Measurements from ENCODE around the gene PSMD7.

Gene PSMD7

GRCh38 chr16:74296432-74297144 lies at the start of gene PSMD7:
PSMD7 (plus strand) TSS chr16:74296814; CDS start chr16:74296915, 101 bp downstream.
- DNase-seq, result peak; percentile 81

DNA sequence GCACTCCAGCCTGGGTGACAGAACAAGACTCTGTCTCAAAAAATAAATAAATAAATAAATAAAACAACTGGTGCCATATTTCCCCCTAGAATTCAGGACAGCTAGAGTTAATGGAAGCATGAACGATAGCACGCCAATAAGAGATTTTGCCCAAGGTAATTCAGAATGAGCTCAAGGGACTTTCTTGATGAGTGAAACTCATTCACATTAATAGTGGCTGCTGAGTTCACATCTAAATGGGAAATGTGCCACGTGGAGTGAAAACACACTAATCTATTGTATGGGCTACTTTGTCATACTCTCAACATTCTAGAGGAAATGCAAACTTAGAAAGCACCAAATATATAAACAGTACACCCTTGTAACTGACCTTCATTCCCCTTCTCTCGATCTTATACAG lies 47.4 kb upstream of the PSMD7 start:
- no peak for DNase-seq

DNA sequence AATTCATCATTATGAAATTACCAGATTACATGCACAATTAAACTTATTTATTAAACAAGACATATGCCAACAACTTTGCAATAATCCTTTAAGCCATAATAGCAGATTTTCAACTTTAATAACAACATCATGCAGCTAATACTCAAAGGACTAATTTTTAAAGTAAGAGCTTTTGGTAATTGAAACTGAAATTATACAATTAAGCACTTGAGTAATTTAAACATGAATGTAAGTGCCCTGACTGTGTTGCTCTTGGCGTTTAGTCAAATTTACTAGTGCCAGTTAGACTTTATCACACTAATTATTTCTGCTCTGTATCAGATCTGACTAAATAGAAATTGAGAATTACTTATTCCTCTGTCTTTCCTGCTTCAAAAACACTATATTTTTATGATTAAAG lies 46.8 kb upstream of the PSMD7 start:
- DNase-seq, result no peak

DNA sequence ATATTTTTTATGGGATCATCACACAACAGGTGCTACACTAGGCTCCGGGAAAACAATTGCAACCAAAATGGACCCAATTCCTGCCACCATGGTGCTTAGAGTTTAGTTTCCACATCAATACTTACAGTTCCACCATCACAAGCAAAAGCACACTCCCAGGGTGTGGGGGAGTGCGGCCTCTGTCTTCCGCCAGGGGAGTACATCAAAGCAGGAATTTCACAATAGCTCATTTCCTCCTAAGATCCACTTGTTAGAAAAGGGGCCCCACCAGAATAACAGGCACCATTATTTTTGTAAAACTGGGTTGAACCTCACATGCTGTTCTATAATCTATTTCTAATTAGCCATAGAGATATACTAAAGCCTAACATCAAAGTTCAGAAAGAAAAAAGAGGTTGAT lies 44.3 kb upstream of the PSMD7 start:
- no peak for DNase-seq

- DNase-seq, result no peak
These were observed 43.3 kb upstream of the PSMD7 start for GRCh38 chr16:74253161-74253938.

GRCh38 chr16:74257061-74257460 lies 39.6 kb upstream of the PSMD7 start:
- no peak for DNase-seq

DNA sequence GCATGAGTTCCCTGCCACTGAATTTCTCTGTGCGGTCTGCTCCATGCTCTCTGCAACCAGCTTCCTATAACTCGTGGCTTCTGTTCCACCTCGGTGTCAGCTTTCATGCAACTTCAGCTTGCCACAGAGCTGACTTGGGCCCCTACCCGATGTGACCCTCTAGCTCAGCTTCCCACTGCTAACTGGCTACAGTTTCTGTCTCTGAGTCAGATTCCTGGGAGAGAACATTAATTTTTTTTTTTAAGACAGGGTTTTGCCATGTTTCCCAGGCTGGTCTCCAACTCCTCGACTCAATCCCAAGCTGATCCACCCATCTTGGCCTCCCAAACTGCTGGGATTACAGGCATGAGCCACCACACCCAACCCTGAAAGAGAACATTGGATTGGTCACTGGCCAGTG lies 35.5 kb upstream of the PSMD7 start:
- DNase-seq, result no peak

DNA sequence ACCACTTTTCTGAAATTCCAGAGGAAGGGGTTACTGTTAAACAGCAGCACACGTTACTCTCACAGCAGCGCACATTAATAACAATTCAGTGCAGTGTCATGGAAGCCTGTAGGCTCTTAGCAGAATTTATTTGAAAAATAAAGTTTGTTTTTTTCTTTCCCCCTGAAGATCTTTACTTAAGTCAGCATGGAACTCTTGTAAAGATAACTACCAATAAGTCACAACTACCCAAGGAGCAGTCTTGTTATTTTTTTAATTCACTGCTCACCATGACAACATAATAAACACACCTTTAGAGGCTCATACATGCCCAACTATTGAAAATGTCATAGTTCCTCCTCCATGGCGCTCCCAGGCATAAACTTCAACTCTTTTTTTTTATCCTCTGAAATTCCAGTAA lies 31.8 kb upstream of the PSMD7 start:
- DNase-seq, result no peak

DNA sequence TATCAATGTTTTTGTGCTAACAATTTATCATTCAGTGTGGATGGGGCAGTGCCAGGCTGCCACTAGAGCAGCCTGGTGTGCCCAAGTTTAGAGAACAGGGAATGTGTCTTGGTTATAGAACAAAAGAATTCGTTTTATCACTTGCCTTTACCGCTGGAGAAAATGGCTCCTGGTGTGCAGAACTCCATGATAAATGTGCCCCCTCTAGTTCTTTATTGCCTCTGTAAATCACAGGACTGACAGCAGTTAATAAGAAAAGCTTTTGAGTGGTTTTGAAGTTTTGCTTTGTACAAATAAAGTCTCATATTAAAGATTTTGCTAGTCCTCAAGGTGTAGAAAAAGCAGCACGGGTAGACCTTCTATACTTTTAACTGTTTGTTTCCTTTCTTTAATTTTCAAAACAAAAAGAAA lies 28.2 kb upstream of the PSMD7 start:
- DNase-seq, result no peak

DNA sequence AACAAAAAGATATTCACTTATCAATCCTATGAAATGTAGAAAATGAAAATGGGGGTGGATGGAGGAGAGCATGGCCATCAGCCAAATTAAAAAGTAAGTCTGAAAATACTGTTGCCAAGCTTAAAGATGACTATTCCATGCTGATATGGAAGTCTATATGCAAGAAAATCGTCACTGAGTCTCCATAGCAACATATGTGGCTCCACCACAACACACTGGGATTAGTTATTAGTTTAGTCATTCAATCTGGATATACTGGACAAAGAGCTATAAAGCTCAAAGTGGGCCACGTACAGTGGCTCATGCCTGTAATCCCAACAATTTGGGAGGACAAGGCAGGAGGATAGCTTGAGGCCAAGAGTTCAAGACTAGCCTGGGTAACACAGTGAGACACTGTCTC lies 24.7 kb upstream of the PSMD7 start:
- no peak for DNase-seq

DNA sequence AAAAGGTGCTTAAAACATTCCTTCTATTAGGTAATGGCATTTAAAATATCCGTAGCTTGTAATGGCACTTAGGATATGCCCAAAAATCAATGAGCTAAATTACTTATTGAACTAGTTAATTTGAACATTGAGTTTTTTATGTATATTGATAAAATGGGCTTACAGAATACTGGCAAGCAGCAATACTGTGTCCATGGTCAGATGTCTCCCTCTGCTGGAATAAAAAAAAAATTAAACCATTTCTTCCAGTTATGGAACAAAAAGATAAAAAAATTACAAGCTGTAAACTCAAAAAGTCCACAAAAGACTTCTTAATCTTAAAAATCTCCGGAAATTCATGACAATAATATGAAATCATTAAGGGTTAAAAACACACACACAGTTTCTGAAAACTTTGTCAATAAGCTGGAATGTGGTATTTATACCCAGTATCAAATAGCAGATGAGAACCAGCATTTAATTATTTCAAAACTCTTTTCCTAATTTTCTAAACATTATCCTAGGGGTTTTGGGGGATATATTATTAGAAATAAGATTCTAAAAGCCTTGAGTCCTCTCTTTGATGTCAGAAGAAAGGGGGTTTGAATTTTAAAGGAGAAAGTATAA lies 21.5 kb upstream of the PSMD7 start:
- peak; percentile 29 to 36 for DNase-seq

DNA sequence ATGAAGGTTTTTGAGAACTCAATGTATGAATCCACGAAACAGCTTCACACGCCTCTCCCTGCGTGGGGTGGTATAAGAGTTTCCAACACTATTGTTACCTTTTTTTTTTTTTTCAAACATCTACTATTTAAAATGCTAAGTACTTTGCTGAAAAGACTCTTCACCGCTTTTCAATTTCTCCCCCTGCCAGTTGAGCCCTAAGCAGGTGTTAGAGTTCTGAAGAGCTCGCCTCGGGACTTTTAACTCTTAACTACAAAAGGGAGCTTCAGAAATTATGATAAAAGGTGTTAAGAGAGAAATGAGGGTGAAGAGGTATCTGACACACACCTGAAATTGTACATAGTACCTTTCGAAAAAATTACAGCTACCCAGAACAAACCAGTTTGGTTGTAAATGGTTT lies 20.9 kb upstream of the PSMD7 start:
- DNase-seq, result no peak

GRCh38 chr16:74277974-74278373 lies 18.6 kb upstream of the PSMD7 start:
- DNase-seq, result no peak

GRCh38 chr16:74279266-74279665 lies 17.3 kb upstream of the PSMD7 start:
- DNase-seq, result no peak

DNA sequence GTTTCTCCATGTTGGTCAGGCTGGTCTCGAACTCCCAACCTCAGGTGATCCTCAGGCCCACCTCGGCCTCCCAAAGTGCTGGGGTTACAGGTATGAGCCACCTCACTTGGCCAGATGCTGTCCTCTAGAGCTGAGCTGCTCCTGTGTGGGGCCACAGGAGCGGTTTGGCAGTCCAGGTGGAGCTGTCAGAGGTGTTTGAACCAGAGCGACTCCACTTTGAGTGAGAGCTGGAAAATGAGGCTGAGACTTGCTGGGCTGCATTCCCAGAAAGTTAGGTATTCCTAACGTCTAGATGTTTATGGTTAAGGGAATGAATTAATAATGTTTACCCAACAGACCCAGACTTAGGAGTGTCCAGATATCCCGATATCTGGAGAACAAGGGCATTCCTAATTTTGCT lies 16.8 kb upstream of the PSMD7 start:
- DNase-seq, result no peak

- no peak for DNase-seq
These were observed 16.2 kb upstream of the PSMD7 start for GRCh38 chr16:74280448-74280847.

DNA sequence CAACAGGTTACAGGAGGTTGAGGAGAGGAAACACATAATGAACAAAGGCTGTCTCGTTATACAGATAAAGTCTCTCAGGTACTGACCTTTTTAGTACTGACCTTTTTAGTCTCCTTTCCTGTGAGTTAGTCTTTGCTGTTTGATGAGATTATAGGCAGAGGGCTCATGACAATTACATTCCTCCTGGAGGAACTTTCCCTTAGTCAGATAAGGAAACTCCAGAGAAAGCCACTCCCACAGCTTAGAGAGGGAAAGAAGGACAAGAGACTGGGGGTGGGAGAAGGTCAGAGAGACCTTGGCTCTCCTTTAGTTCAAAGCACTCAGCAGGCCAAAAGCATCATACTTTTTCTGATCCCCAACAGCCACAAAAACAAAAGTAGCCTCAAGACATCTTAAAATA lies 15.3 kb upstream of the PSMD7 start:
- DNase-seq, result no peak

GRCh38 chr16:74283716-74284115 lies 12.9 kb upstream of the PSMD7 start:
- DNase-seq, result no peak

GRCh38 chr16:74288065-74288464 lies 8.5 kb upstream of the PSMD7 start:
- DNase-seq, result no peak

DNA sequence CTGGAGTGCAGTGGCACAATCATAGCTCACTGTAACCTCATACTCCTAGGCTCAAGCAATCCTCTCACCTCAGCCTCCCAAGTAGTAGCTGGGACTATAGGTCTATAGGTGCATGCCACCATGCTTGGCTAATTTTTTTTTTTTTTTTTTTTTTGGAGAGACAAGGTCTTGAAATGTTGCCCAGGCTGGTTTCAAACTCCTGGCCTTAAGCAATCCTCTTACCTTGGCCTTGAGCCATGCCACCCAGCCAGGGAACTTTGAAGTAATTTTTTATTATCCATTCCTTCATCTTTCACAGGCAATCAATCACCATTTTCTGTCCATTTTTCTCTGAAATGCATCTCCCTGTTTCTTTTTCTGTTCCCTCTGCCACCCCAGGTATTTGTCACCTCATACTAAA lies 6.3 kb upstream of the PSMD7 start:
- DNase-seq, result no peak

DNA sequence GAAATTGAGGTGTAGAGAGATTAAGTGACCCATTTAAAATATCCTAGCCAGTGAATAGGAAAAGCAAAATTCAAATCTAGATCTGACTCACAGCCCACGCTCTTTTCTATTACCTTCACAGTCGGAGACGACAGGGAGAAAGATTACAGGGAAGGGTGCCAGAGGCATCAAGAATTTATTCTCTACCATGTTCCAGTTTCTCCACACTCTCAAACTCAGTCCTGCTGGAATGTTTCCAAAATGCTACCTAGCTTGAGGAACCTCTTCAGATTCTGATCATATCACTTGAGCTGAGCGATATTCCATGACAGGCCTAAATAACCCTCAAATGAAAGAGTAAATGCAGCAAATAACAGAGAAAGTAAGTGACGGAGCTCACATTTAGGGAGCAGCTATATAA lies 5.4 kb upstream of the PSMD7 start:
- DNase-seq, result no peak

DNA sequence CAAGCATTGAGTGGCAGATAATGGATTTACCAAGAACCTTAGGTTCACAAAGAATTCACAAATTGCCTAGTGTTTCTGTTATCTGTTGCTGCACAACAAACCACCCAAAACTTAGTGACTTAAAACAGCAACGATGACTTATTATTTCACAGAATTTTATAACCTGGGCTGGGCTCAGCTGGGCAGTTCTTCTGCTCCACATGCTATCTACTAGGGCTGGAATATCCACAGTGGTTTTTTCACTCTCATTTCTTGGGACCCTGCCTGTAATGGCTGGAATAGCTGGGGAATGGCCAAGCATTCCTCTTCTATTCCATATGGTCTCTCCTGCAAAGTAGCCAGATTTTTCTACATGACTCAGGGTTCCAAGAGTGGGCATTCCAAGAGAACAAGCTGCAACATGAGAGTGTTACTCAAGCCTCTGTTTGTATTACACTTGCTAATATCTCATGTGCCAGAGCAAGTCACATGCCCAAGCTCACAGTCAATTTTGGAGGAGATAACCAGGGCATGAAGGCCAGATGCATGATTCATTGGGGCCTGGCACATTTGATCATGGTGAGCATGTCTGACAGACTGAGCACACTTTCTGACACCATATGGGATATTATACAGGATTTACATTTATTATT lies 4.9 kb upstream of the PSMD7 start:
- DNase-seq, result no peak

DNA sequence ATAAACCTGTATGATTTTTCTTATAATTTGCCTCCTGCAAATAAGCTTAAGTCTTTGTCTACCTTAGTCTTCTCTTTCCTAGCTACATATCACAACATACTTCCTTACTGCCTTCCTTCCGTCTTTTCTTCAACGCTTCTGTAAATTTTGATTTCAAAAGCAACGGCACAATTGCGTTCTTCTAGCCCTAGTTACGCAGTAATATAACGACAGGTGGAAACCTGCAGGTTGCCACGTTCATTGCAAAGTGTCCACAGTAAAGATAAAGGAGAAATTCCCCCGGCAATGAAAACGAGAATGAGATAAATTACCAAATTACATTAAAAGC lies 546 bp upstream of the PSMD7 start:
- DNase-seq, result peak; percentile 71 to 78

DNA sequence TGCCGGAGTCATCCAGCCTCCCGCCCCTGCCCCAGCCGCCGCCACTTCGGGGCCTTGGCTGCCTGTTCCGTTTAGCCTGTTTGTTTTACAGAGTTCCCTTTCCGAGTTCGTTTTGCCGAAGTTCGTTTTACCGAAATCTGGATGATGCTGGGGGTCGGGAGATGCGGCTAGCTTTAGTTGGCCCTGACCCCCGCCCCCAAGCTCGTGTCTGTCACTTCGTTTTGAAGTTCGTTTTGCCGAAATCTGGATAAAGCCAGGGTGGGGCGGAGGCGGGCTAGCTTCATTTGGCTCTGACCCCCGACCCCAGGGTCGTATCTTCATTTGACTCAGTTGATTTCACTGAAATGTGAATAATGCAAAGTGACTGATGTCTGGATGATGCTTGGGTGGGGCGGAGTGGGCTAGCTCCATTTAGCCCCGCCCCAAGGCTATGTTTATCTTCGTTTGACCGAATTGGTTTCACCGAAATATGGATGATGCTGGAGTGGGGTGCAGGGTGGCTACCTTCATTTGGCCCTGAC lies 591 bp downstream of the PSMD7 start:
- peak in 1 of 2 experiments; percentile 18 for DNase-seq

Measured in AML-193 (cell line).